Progenitor cell of endocrine pancreas (in vitro differentiated cells): ENCODE results near the gene LRMDA. TPM values are rescaled to one million over a fixed set of nuclear protein-coding genes. Genes with fewer than 3 reads are reported as not detected.

Experiments
- DNase-seq: peaks from one replicate; pipeline ENCODE4 v3.0.0; 2021; ENCODE audit warnings: low spot score; ENCODE audit not compliant: unreplicated experiment
- H3K27ac Mint-ChIP-seq: 2 replicates; pipeline ENCODE4 v1.8.0; 2021; ENCODE audit warnings: mild to moderate bottlenecking, moderate library complexity, mixed read lengths
- H3K27me3 Mint-ChIP-seq: 2 replicates; pipeline ENCODE4 v1.8.0; 2021; ENCODE audit warnings: mixed read lengths
- H3K36me3 Mint-ChIP-seq: 2 replicates; pipeline ENCODE4 v1.8.0; 2022; ENCODE audit warnings: mixed read lengths; ENCODE audit not compliant: insufficient read depth
- H3K4me1 Mint-ChIP-seq: 2 replicates; pipeline ENCODE4 v1.8.0; 2021; ENCODE audit warnings: low read depth, mixed read lengths
- H3K4me3 Mint-ChIP-seq: 2 replicates; pipeline ENCODE4 v1.8.0; 2021; ENCODE audit warnings: low read depth, mild to moderate bottlenecking, moderate library complexity, mixed read lengths
- H3K9me3 Mint-ChIP-seq: 2 replicates; pipeline ENCODE4 v1.8.0; 2021; ENCODE audit warnings: low read depth, mixed read lengths
- total RNA-seq: library from RNA; stranded (reverse); gene quantifications from 2 replicates; pipeline ENCODE4 v1.2.1, GENCODE V29; 2021
- TF ChIP-seq, protein P1 (sequence below): fragments of 200-600 bp; sonication (generic); IDR thresholded peaks from one replicate; pipeline ENCODE4 v1.5.0; 2021; ENCODE audit warnings: antibody characterized with exemption, mild to moderate bottlenecking; ENCODE audit not compliant: unreplicated experiment

LRMDA gene
- total RNA-seq, 1 donor from 2014 or later = 6.5 TPM

DNA sequence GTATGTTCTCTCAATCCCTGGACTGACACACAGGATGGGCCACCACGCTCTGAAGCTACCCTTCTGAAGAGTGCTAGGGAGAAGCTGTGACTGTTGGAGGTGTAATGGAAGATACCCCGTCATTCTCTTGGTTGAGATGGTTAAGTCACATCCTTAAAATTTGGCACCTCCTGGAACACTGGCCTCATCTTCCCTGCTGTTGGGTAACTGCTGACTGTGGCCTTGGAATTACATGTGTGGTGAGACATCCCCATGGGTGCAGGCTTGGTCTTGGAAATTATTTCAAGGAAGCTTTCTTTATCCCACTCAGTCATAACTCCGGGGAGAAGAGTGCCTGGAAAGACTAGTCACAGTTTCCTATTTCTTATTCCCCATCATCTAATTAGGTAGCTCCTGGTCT lies 62.0 kb downstream of the LRMDA start:
- no peaks in the 10 kb centered on the region for H3K4me1 Mint-ChIP-seq
- peaks cover under 1% of the 10 kb centered on the region for H3K27me3 Mint-ChIP-seq
- no peaks in the 10 kb centered on the region for H3K36me3 Mint-ChIP-seq
- no peak for DNase-seq
- TF ChIP-seq, protein P1, sequence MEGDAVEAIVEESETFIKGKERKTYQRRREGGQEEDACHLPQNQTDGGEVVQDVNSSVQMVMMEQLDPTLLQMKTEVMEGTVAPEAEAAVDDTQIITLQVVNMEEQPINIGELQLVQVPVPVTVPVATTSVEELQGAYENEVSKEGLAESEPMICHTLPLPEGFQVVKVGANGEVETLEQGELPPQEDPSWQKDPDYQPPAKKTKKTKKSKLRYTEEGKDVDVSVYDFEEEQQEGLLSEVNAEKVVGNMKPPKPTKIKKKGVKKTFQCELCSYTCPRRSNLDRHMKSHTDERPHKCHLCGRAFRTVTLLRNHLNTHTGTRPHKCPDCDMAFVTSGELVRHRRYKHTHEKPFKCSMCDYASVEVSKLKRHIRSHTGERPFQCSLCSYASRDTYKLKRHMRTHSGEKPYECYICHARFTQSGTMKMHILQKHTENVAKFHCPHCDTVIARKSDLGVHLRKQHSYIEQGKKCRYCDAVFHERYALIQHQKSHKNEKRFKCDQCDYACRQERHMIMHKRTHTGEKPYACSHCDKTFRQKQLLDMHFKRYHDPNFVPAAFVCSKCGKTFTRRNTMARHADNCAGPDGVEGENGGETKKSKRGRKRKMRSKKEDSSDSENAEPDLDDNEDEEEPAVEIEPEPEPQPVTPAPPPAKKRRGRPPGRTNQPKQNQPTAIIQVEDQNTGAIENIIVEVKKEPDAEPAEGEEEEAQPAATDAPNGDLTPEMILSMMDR = no peak
- no peak overlapping the region for H3K27ac Mint-ChIP-seq
- no peaks in the 10 kb centered on the region for H3K9me3 Mint-ChIP-seq
- no peak overlapping the region for H3K4me3 Mint-ChIP-seq

DNA sequence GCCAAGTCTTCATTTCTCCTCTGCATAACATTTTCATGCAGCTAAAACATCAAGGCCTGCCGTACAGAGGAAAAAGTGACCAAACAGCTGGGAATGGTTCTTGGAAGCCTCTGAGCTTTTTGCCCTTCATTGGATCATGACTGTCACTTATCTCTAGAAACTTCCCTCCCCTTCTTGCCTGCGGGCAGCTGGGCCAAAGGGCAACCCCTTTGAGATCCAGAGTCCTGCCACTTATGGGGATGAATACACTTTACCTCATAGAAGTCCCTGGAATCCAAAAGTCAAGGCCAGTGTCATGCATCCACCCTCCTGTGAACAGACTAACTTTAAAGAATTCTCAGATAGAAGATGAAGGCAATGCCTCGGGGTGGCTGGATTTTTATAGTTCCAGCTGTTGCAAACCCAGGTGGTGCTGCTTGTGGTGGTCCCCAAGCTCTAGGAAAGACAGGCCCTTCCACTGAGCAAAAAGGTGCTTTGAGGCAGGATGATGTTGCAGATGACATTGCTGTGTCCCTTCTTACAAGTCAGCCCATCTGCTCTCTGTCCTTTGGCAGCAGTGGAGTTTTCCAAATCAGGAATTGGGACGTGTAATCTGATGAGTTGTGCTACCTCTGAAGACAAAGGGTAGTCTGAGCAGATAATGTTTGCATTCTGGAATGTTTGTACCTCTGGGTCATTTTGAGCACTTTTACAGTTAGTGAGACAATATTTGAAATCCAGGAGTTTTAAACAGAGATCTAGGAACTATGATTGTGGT lies 64.2 kb downstream of the LRMDA start:
- Mint-ChIP-seq H3K9me3 (no peaks in the 10 kb centered on the region), H3K27me3 (peaks cover 6% of the 10 kb centered on the region)
- TF ChIP-seq, protein P1 = no peak

DNA sequence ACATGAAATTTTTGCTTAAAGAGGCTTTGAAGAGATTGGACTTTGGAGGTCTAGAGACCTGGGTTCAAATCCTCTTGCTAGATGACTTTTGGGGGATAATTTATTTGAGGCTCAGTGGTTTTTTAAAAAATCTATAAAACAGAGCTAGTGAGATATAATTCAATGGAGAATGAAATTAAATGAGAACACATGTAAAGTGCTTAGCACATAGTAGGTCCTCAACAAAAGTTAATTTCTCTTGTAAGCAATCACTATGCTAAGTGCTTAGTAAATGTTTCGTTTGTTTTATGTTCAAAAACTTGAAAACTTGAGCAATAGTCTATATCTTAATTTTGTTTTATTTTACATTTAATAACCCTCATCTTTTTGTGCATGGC lies 64.8 kb downstream of the LRMDA start:
- Mint-ChIP-seq H3K27me3 (peaks cover 6% of the 10 kb centered on the region), H3K9me3 (no peaks in the 10 kb centered on the region), H3K27ac (no peak overlapping the region), H3K36me3 (no peaks in the 10 kb centered on the region), H3K4me3 (no peak overlapping the region), H3K4me1 (no peaks in the 10 kb centered on the region)
- no peak for DNase-seq
- TF ChIP-seq, protein P1 = no peak

More for the DNA sequence above, 64.2 kb downstream of the LRMDA start:
- Mint-ChIP-seq H3K27ac (no peak overlapping the region), H3K4me3 (no peak overlapping the region), H3K36me3 (no peaks in the 10 kb centered on the region), H3K4me1 (no peaks in the 10 kb centered on the region)
- DNase-seq = no peak

DNA sequence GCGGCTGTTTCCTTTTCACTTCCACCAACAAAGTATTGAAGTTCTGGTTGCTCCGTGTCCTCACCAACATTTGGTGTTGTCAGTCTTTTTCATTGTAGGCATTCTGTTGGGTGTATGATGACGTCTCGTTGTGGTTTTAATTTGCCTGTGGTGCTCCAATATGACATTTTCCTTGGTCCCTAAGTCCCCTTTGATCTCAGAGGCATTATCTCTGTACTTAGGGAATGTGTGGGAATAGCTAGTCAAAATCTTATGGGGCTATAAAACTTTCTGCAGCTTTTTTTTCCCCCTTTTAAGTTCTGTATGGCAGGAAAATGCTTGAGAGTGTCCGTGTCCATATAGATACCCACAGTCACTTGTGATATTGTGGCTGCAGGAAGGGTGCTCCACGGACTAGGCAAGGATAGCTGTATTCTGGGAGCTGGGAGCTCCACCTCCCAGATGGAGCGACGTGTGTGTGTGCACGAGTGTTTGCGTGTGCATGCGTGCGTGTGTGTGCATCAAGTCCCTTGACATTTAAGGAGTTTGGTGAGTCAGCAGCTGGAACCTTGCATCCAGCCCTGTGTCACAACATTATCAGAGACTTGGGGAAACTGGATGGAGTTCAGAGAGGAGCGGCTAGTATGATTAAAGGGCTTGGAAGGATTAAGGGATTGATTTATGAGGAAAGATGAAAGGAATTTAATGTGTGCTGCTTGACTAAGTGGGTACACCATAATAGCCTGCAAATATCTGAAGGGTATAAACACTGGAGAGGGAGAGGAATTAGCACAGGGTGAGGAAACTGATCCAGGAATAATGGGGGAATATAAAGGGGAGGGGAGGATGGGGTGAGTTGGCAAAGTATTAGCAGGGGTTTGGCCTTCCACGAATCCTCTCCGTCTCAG lies 66.8 kb downstream of the LRMDA start:
- Mint-ChIP-seq H3K4me1 (peaks cover 10% of the 10 kb centered on the region), H3K9me3 (no peaks in the 10 kb centered on the region), H3K36me3 (no peaks in the 10 kb centered on the region), H3K27me3 (peaks cover 6% of the 10 kb centered on the region), H3K4me3 (no peak overlapping the region), H3K27ac (no peak overlapping the region)
- TF ChIP-seq, protein P1 = no peak
- no peak for DNase-seq

DNA sequence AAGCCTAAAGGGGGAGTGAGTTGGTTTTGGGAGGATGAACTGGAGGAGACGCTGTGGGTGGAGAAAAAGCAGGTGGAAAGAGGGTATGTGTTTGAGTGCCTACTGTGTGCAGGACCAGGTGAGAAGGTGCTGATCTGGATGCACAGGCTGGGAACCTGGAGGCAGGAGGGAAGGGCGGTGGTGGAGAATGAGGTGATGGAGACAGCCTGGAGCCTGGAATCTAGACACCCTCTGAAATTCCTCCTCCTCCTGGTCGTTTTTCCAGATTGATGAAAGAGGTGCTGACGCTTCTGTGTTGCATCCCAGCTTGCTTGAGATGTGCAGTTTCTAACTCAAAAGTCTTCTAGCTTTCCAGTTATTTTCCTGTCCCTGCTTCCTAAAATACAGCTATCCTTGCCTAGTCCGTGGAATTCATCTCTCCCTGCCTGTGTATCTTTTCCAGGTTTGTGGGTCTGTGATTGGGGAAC lies 67.5 kb downstream of the LRMDA start:
- Mint-ChIP-seq H3K4me1 (peaks cover 10% of the 10 kb centered on the region), H3K27me3 (peaks cover 6% of the 10 kb centered on the region), H3K27ac (no peak overlapping the region), H3K9me3 (no peaks in the 10 kb centered on the region), H3K4me3 (no peak overlapping the region), H3K36me3 (no peaks in the 10 kb centered on the region)
- DNase-seq = no peak
- TF ChIP-seq, protein P1 = no peak
